GM18520 (cell line): ENCODE results near the gene LIM2.

Source experiments
- ATAC-seq: cut with Tn5 transposase; IDR thresholded peaks from one replicate; pipeline ENCODE4 v1.9.1; 2021; ENCODE audit not compliant: unreplicated experiment

The LIM2 gene

DNA sequence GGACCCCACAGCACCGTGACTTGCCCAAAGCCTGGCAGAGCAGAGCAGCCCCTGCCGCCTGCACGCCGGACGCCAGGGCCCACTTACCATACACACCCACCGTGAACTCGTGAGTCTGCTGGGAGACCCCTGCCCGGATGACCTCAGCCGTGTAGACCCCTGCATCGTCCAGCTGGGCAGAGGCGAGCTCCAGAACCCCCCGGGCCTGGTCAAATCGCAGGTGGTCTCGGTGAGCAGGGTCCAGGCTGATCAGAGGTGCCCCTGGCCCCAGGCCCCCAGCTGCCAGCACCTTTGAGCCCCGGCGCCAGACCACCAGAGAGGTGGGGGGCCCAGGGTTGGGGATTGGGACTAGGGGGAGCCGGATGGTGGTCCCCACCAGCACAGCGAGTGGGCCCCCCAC, 46.7 kb downstream of the LIM2 start:
- no peak for ATAC-seq

- peak; percentile 49 for ATAC-seq
Observed at GRCh38 chr19:51339687-51340656, 47.8 kb downstream of the LIM2 start.

GRCh38 chr19:51339313-51339686, 48.5 kb downstream of the LIM2 start:
- ATAC-seq: no peak

GRCh38 chr19:51338563-51339312, 49.0 kb downstream of the LIM2 start:
- ATAC-seq: peak; percentile 37

DNA sequence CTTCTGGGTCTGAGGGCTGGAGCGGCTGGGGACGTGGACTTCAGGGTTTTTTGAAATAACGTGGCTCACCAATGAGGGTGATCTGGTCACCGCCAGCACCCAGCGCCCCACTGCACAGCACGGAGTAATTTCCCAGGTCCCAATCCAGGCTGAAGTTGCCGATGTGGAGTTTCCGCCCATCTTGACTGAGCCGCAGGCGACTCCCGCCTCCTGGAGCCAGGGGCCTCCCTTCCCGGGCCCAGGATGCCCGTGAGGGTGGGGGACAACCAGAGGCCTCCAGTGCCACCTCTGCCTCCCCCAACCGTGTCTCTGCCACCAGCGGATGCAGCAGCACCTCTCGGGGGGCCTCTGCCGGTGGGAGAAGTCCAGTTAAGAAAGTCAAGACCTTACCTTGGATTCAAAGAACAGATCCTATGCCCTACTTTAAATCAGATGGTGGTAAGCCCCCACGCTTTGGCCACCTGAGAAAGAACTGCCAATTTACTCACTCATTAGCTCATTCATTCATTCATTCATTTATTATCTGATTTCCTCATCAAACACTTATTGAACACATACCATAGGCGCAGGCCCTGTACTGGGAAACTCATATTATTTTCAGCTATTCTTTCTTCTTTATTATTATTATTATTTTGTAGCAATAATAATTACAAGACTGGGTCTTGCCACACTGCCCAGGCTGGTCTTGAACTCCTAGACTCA, 49.8 kb downstream of the LIM2 start:
- no peak for ATAC-seq

GRCh38 chr19:51337141-51337860, 50.5 kb downstream of the LIM2 start:
- no peak for ATAC-seq

DNA sequence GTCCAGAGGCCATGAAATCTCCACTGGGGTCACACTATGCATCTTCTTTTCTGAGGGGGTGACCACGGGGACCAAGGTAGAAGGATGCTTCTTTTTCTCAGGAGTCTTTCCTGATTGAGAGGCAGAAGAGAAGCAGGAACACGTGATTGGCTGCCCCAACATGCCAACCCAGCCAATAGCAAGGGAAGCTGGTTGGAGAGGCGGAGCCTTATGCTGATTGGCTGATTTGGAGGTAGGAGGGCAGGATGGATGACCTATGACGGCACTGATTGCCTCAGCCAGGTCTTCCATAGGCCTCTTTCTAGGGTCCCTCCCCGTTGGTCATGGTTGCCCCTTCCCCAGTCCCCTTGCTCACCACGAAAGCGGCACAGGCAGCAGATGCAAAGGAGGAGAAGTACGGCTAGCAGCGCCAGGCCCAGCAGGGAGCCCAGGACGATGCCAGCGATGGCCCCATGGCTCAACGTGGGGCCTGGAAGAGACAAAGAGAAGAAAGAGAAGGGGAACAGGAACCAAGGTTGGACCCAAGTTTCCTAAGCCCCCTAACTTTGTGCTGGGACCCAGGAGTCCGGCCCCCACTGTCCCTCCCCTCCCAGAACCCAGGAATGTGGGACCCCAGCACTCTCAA, 53.8 kb downstream of the LIM2 start:
- ATAC-seq: no peak

- ATAC-seq: no peak
Observed at GRCh38 chr19:51331716-51332115, 56.1 kb downstream of the LIM2 start.

DNA sequence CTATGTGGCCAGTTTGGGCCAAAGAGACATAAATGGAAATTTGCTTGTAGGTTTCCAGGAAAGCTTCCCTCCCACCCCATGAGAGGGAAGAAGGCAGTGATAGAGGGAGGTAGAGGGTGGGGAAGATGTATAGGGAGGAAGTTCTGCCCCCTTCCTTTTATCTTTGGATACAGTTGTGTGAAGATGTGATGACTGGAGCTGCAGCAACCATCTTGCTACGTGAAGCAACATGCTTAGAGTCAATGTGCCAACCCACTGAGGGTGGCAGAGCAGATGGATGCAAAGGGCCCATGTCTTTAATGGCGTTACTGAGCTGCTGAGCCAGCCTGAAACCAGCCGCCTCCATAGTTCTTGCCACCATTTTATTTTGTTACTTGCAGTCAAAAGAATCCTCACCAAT, 56.6 kb downstream of the LIM2 start:
- ATAC-seq: no peak

GRCh38 chr19:51330366-51330765, 57.4 kb downstream of the LIM2 start:
- no peak for ATAC-seq
